ENCODE results near the gene SIRT5. TPM values are rescaled to one million over a fixed set of nuclear protein-coding genes. Genes with fewer than 3 reads are reported as not detected.

Gene SIRT5
- total and polyA plus RNA-seq, 12 donors, result 10.8 to 60.1 (median 46.2) TPM

- Histone ChIP-seq H3K27me3 (no peaks in the 10 kb centered on the region), H3K27ac (no peak overlapping the region), H3K4me3 (no peak overlapping the region), H3K4me1 (peaks cover 0 to 62% (median 35%) of the 10 kb centered on the region in 9 donors), H3K36me3 (no peaks in the 10 kb centered on the region), H3K9me3 (no peaks in the 10 kb centered on the region)
- DNase-seq (no peak), ATAC-seq (no peak)
- WGBS, 2 donors, result 84 to 92% methylated on average over 3 of the region's 3 CpGs
- no peak for TF ChIP-seq CTCF (IDR thresholded peaks at IDR 0.05)
- intact Hi-C loops (cut with DNase I), result no loop called here
Observed at GRCh38 chr6:13662651-13663334, 88.4 kb downstream of the SIRT5 start.

GRCh38 chr6:13663986-13664385 lies 89.6 kb downstream of the SIRT5 start:
- Histone ChIP-seq H3K27me3 (no peaks in the 10 kb centered on the region), H3K4me3 (no peak overlapping the region), H3K9me3 (no peaks in the 10 kb centered on the region), H3K27ac (no peak overlapping the region), H3K4me1 (peaks cover 0 to 66% (median 38%) of the 10 kb centered on the region in 9 donors), H3K36me3 (no peaks in the 10 kb centered on the region)
- DNase-seq, result no peak
- no peak for ATAC-seq
- WGBS, 2 donors, result 90 to 94% methylated on average over 4 of the region's 4 CpGs
- intact Hi-C loops (cut with DNase I), result no loop called here
- TF ChIP-seq CTCF (IDR thresholded peaks at IDR 0.05), result no peak

Other genes with a start within 250 kb of the SIRT5 start
- 10 to 100 TPM; 21.7 to 42.6 (median 28.6) TPM for gene TBC1D7, start 246.1 kb upstream of the SIRT5 start, total RNA-seq
- gene TBC1D7, start 246.1 kb upstream of the SIRT5 start, polyA plus RNA-seq, result 10 to 100 TPM; 17.3 to 19.3 TPM
- gene GFOD1, start 87.0 kb upstream of the SIRT5 start, total RNA-seq, result 10 to 100 TPM; 26.5 to 96.5 (median 41.0) TPM
- gene GFOD1, start 87.0 kb upstream of the SIRT5 start, polyA plus RNA-seq, result 10 to 100 TPM; 13.8 to 18.2 TPM
- 10 to 100 TPM; 41.5 to 55.8 (median 46.8) TPM for gene NOL7, start 40.7 kb downstream of the SIRT5 start, total RNA-seq
- gene NOL7, start 40.7 kb downstream of the SIRT5 start, polyA plus RNA-seq, result 100 to 1,000 TPM in 1 of 2 donors, 10 to 100 TPM in 1; 45.3 to 112 TPM
- 10 to 100 TPM; 29.4 to 41.6 (median 35.9) TPM for gene RANBP9, start 137.2 kb downstream of the SIRT5 start, total RNA-seq
- gene RANBP9, start 137.2 kb downstream of the SIRT5 start, polyA plus RNA-seq, result 10 to 100 TPM; 10.0 to 17.2 TPM
- gene MCUR1, start 240.0 kb downstream of the SIRT5 start, total RNA-seq, result 10 to 100 TPM; 25.2 to 40.8 (median 32.7) TPM
- gene MCUR1, start 240.0 kb downstream of the SIRT5 start, polyA plus RNA-seq, result 10 to 100 TPM; 17.2 to 81.6 TPM